Parathyroid adenoma (tissue), 2 donors: Measurements from ENCODE around the gene PPARA.
"Not testable (repeated sequence)": the region's sequence is repeated elsewhere in the genome, so short reads cannot be mapped to it uniquely, and the experiment has no call there.

Source experiments
- H2AFZ ChIP-seq: fragments of 300-600 bp; sonication (generic); one replicate; pipeline ENCODE4 v1.7.0; 2017; ENCODE audit warnings: antibody characterized with exemption, mild to moderate bottlenecking
- H3K27ac ChIP-seq: fragments of 300-600 bp; sonication (generic); one replicate; pipeline ENCODE4 v1.7.0; 2017
- H3K27me3 ChIP-seq: fragments of 300-600 bp; sonication (generic); one replicate; pipeline ENCODE4 v1.7.0; 2017; ENCODE audit warnings: low read length; ENCODE audit not compliant: control insufficient read depth, insufficient read depth
- H3K36me3 ChIP-seq: fragments of 300-600 bp; sonication (generic); one replicate; pipeline ENCODE4 v1.7.0; 2017; ENCODE audit warnings: low read length; ENCODE audit not compliant: control insufficient read depth, insufficient read depth
- H3K4me1 ChIP-seq: fragments of 300-600 bp; sonication (generic); one replicate; pipeline ENCODE4 v1.7.0; 2017; ENCODE audit warnings: control low read depth
- H3K4me2 ChIP-seq: fragments of 300-600 bp; sonication (generic); one replicate; pipeline ENCODE4 v1.7.0; 2017; ENCODE audit warnings: low read length
- H3K4me3 ChIP-seq: fragments of 300-600 bp; sonication (generic); one replicate; pipeline ENCODE4 v1.7.0; 2017; ENCODE audit warnings: low read depth, low read length
- H3K79me2 ChIP-seq: fragments of 300-600 bp; sonication (generic); one replicate; pipeline ENCODE4 v1.7.0; 2017; ENCODE audit warnings: control low read depth
- H3K9ac ChIP-seq: fragments of 300-600 bp; sonication (generic); one replicate; pipeline ENCODE4 v1.7.0; 2017; ENCODE audit warnings: mild to moderate bottlenecking
- H3K9me3 ChIP-seq: fragments of 300-600 bp; sonication (generic); one replicate; pipeline ENCODE4 v1.7.0; 2017; ENCODE audit warnings: low read length; ENCODE audit not compliant: control insufficient read depth
- TF ChIP-seq, protein P1 (sequence below): fragments of 300-600 bp; sonication (generic); IDR thresholded peaks from one replicate; pipeline ENCODE4 v1.7.0; 2017; ENCODE audit warnings: antibody characterized with exemption, mild to moderate bottlenecking
- donor health status: primary hyperparathyroidism.

Gene PPARA

DNA sequence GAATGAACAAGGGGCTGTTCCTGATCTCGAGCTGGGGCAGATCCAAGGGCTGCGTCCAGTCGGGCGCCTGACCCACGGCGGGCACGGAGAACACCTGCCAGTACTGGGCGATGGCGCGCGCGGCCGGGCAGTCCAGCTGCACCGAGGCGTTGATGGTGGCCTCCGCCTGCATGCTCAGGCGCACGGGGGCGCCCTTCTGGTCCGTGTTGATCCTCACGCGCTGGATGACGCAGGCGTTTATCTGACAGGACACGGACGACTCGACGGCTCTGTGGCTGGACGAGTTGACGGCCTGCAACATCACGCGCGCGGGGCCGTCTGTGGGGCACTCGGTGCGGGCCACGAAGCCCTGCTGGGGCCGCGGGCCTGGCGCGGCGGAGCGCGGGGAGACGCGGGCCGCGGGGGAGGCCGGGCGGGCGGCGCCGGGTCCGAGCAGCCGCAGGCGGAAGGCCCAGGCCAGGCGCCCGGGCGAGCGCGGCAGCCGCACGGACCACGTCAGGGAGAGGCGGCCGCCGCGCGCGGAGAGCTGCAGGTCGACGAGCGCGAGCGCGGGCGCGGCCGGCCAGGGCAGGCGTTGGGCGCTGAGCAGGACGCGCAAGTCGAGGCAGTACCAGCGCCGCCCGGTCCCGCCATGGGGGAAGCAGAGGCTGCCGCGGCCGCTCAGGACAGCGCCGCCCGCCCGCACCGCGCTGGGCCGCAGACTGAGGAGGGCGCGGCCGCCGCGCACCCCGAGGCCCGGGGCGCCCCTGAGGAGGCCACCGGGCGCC is 112.3 kb downstream of the PPARA start:
- H3K36me3 ChIP-seq: no peaks in the 10 kb centered on the region
- no peak overlapping the region for H3K4me3 ChIP-seq
- H3K27me3 ChIP-seq: no peaks in the 10 kb centered on the region
- TF ChIP-seq, protein P1, sequence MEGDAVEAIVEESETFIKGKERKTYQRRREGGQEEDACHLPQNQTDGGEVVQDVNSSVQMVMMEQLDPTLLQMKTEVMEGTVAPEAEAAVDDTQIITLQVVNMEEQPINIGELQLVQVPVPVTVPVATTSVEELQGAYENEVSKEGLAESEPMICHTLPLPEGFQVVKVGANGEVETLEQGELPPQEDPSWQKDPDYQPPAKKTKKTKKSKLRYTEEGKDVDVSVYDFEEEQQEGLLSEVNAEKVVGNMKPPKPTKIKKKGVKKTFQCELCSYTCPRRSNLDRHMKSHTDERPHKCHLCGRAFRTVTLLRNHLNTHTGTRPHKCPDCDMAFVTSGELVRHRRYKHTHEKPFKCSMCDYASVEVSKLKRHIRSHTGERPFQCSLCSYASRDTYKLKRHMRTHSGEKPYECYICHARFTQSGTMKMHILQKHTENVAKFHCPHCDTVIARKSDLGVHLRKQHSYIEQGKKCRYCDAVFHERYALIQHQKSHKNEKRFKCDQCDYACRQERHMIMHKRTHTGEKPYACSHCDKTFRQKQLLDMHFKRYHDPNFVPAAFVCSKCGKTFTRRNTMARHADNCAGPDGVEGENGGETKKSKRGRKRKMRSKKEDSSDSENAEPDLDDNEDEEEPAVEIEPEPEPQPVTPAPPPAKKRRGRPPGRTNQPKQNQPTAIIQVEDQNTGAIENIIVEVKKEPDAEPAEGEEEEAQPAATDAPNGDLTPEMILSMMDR: no peak
- H3K9me3 ChIP-seq: no peaks in the 10 kb centered on the region
- no peak overlapping the region for H3K9ac ChIP-seq
- no peak overlapping the region for H2AFZ ChIP-seq
- no peak overlapping the region for H3K27ac ChIP-seq
- no peaks in the 10 kb centered on the region for H3K4me1 ChIP-seq
- no peaks in the 10 kb centered on the region for H3K79me2 ChIP-seq
- no peak overlapping the region for H3K4me2 ChIP-seq

DNA sequence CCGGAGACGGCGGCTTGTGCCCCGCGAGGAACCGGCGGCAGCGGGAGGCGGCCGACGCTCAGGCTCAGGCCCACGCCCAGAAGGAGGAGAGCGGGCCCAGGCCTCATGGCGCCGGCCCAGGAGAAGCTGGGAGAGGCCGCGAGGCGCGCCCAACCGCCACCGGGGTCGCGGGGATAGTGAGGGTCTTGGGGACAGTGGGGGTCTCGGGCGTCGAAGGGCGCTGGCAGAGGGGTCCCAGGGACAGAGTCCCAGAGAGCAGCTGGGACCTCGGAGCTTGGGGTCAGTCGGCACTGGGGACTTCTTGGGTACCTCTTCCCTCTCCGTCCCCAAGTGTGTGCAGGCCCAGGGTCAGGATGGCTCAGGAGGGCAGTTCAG is 112.9 kb downstream of the PPARA start, which contains the start of gene PKDREJ:
TSS of gene PKDREJ (minus strand) at position 128 of the 375 bp plus-strand sequence. CDS start at position 107, 21 bp downstream.
- Histone ChIP-seq H3K9ac (no peak within 1 kb of the TSS), H2AFZ (no peak within 1 kb of the TSS), H3K4me2 (no peak within 1 kb of the TSS), H3K27ac (no peak within 1 kb of the TSS), H3K9me3 (no peaks in the 10 kb centered on the region), H3K36me3 (no peaks in the 10 kb centered on the region), H3K79me2 (no peaks in the 10 kb centered on the region), H3K4me3 (no peak within 1 kb of the TSS), H3K4me1 (no peaks in the 10 kb centered on the region), H3K27me3 (no peaks in the 10 kb centered on the region)
- TF ChIP-seq, protein P1: no peak

DNA sequence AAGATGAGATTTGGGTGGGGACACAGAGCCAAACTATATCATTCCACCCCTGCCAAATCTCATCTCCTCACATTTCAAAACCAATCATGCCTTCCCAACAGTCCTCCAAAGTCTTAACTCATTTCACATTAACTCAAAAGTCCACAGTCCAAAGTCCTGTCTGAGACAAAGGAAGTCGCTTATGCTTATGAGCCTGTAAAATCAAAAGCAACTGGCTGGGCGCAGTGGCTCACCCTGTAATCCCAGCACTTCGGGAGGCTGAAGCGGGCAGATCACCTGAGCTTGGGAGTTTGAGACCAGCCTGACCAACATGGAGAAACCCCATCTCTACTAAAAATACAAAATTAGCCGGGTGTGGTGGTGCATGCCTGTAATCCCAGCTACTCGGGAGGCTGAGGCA is 114.2 kb downstream of the PPARA start:
- not testable (repeated sequence) for H2AFZ ChIP-seq, H3K27ac ChIP-seq, H3K4me2 ChIP-seq, H3K4me1 ChIP-seq, H3K36me3 ChIP-seq, H3K4me3 ChIP-seq, H3K9me3 ChIP-seq, H3K79me2 ChIP-seq, H3K9ac ChIP-seq, H3K27me3 ChIP-seq

DNA sequence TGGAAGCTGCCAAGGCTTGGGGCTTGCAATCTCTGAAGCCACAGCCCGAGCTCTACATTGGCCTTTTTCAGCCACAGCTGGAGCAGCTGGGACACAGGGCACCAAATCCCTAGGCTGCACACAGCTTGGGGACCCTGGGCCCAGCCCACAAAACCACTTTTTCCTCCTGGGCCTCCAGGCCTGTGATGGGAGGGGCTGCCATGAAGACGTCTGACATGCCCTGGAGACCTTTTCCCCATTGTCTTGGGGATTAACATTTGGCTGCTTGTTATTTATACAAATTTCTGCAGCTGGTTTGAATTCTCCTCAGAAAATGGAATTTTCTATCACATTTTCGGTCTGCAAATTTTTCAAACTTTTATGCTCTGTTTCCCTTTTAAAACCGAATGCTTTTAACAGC is 115.3 kb downstream of the PPARA start:
- H3K27me3 ChIP-seq, H3K9ac ChIP-seq, H3K4me3 ChIP-seq, H3K4me1 ChIP-seq, H3K36me3 ChIP-seq, H3K27ac ChIP-seq, H2AFZ ChIP-seq, H3K4me2 ChIP-seq, H3K9me3 ChIP-seq, H3K79me2 ChIP-seq: not testable (repeated sequence)

DNA sequence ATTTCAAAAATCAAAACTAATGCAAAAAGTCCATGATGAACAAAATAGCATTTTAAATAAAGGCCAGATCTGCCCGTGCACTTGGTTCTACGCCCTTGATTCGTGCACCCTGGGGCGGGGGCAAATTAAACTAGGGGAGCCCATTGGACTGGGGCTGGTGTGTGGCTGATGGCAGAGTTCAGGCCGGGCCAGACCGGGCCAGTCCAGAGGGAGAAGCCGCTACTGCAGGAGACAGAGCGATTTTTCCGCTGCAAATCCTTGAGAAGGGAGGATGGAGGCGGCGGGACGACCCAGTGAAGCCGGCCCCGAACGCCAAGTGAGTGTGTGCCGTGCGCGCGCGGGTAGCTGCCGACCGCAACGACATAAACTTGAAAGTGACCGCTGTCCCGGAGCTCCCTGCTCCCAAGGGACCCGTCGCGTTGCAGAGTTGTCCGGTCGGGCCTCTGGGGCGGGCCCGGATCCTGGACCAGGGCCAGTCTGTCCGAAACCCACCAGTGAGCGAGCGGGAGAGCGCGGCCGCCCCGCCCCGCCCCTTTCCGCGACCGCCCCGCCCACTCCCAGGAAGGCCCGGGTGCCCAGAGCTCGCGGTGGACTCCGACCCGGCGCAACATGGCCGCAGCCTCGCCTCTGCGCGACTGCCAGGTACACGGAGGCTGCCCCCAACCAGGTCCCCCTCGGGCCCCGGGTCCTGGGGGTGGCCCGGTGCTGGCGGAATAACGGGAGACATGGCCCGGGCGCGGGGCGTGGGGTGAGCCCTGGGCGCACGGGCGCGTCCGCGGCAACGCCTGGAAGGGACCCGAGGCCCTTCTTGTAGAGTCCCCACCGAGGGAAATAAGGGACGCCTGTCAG is 117.3 kb downstream of the PPARA start, which contains the start of gene TTC38:
TSS of gene TTC38 (plus strand) at position 578 of the 849 bp plus-strand sequence. CDS start at position 610, 32 bp downstream.
- Histone ChIP-seq H3K9ac (peak within 1 kb of the TSS; percentile 46), H3K9me3 (no peaks in the 10 kb centered on the region), H3K27ac (peak within 1 kb of the TSS; percentile 78), H3K36me3 (no peaks in the 10 kb centered on the region), H3K79me2 (no peaks in the 10 kb centered on the region), H3K4me1 (no peaks in the 10 kb centered on the region), H2AFZ (peak within 1 kb of the TSS; percentile 98), H3K27me3 (no peaks in the 10 kb centered on the region), H3K4me2 (peak within 1 kb of the TSS; percentile 80), H3K4me3 (peak within 1 kb of the TSS; percentile 61)
- TF ChIP-seq, protein P1: no peak
